GM21576 (cell line): ENCODE data around the gene PHLDA3.

Source experiments
- ATAC-seq: cut with Tn5 transposase; IDR thresholded peaks from one replicate; pipeline ENCODE4 v1.9.1; 2021; ENCODE audit warnings: mild to moderate bottlenecking, moderate library complexity; ENCODE audit not compliant: unreplicated experiment

PHLDA3 gene

GRCh38 chr1:201468844-201469644 is at the start of gene PHLDA3:
PHLDA3 (minus strand) TSS chr1:201469188; CDS start chr1:201468786, 402 bp downstream.
- peak; percentile 61 for ATAC-seq

GRCh38 chr1:201518071-201518470 is 49.1 kb upstream of the PHLDA3 start:
- ATAC-seq = no peak

GRCh38 chr1:201517631-201518030 is 48.6 kb upstream of the PHLDA3 start:
- no peak for ATAC-seq

- ATAC-seq = no peak
These were observed 47.6 kb upstream of the PHLDA3 start for GRCh38 chr1:201516511-201517127.

- ATAC-seq = no peak
These were observed 46.9 kb upstream of the PHLDA3 start for GRCh38 chr1:201515895-201516294.

GRCh38 chr1:201515062-201515750 is 46.2 kb upstream of the PHLDA3 start:
- no peak for ATAC-seq

DNA sequence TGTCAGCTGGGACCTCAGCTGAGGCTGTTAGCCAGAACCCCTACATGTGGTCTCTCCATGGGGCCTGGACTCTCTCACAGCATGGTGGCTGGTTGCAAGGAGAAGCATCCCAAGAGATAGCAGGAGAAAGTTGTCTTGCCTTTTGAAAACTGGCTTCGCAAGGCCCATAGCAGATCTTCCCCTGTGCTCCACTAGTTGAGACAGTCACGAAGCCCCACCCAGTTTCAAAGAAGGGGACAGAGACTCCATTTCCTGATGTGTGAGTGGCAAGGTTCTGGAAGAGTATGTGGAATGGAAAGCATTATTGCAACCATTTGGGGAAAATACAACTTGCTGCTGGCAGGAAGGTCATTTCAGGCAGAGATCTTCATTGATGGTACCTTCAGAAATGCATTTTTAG is 45.5 kb upstream of the PHLDA3 start:
- no peak for ATAC-seq

DNA sequence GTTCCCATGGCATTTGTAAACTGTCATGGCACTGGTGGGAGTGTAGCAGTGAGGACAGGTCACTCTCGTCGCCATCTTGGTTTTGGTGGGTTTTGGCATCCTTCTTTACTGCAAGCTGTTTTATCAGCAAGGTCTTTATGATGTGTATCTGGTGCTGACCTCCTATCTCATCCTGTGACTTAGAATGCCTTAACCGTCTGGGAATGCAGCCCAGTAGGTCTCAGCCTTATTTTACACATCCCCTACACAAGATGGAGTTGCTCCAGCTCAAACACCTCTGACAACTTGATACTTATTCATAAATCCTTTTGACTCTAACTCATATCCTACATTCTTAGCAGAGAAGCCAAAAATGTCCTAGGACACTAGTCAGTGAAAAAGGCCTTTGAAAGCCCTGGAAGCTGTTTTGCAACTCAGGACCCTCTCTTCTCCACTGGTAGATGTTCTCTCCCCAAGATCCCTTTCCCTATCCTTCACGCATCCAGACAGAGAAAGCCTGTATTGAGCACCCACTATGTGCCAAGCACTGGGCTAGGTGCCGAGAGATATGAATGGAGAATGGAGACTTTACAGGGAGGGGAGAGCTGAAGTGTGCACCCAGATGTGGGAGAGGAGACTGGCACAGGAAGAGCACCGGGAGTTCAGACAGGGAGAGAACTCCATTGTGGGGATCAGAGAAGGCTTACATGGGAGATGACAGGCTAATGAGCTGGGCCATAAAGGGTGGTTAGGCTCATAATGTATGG is 44.7 kb upstream of the PHLDA3 start:
- ATAC-seq = no peak

GRCh38 chr1:201511941-201512539 is 43.1 kb upstream of the PHLDA3 start:
- peak; percentile 45 for ATAC-seq

DNA sequence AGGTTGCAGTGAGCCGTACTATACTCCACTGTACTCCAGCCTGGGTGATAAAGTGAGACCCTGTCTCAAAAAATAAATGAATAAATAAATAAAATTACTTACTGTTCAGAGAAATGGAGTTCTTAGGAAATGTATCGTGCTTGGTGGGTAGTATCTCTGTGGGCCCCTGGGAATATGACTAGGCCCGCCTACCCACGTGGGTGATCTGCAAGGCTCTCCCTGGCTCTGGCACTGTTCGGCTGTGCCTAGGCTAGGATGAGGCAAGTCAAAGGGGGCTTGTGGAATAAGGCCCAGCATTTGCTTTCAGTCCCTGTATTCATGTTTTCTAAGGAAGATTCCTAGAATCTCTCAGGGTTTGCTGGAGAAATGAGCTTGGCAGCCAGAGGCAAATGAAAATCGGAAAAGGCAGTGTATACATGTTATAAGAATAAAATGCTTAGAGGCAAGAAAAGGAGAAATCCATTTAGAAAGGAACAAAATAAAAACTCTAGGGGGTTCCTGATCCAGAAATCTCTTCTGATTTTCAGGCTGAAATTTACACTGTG is 42.5 kb upstream of the PHLDA3 start:
- no peak for ATAC-seq

DNA sequence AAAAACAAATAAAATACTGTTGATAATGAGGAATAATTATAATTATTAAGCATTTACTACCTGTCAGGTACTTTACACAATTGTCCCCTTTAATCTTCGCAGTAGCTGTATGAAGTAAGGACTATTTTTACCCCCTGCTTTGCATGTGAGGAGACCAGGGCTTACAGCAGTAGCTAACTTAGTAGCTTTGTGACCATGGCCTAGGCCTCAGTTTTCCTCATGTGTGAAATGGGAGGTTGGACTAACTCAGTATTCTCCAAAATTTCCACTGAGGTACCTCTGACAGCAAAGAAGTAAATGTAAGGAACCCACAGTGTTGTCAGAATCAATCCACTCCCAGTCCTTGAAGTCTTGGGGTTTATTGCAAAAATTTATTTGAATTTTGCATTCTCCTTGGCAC is 41.7 kb upstream of the PHLDA3 start:
- ATAC-seq = no peak

DNA sequence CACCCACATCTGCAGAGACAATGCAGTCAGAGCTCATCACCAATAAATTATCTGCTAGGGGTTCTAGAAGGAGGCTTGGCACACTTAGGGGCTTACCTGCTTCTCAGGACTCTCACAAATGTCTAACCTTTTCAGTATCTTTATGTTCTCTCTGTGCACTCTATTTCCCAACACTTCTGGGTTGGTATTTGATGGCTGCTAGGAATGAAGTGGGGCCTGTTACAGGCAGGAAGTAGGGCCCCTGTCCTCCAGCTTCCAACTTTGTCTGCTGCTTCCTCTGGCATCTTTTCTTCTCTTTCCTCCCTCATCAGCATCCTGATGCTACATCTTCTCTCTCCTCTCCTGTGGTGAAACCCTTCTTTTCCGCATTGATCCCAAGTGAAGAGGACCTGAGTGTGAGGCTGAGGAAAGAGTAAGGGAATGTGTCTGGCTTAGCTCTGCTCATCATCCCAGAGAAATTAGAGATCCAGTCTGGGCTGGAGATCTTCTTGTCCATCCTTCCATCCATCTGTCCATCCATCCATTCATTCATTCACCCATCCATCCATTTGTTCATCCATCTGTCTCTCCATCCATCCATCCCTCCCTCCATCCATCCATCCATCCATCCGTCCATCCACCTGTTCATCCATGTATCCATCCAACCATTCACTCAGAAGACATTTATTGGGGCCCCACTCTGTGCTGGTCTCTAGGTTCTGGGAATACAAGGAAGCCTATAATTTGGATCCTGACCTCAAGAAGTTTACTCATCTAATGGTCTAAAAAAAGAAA is 40.8 kb upstream of the PHLDA3 start:
- ATAC-seq = no peak

DNA sequence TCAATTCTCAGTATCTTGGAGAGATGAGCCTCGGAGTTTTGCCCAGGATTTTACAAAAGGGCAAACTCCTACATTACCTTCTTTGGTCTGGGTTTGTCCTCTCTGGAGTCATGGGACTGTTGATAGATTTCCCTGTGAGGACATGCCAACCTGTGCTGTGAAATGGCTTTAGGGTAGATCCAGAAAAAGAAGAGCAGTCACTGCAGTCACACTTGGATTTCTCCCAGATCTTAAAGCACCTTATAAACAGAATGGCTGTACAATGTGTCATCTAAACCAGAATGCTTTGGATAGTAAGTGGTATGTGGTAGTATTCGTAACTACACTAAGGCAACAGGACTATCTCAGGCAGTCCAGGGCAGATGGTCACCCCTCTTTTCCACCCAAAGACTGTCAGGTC is 39.8 kb upstream of the PHLDA3 start:
- no peak for ATAC-seq

DNA sequence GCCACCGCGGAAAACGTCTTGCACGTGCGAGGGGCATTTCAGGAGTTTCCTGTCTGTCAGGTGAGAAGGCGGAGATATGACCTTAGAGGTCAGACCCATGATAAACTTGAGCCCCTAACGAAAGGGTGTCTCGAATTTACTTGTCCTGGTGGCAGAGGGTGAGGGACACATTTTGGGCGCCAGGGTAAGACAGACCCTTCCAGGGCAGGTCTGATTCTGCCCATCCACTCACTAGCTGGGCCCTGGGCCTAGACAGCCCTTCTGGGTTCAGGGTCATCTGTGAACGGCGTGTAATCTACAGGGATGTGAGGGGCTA is 38.3 kb upstream of the PHLDA3 start:
- ATAC-seq = peak; percentile 5

GRCh38 chr1:201506557-201507359 is 37.8 kb upstream of the PHLDA3 start, which contains the start of gene CSRP1:
CSRP1 (minus strand) TSS chr1:201507123; CDS start chr1:201496303, 10,820 bp downstream.
- peak; percentile 78 for ATAC-seq

- no peak for ATAC-seq
These were observed 37.1 kb upstream of the PHLDA3 start for GRCh38 chr1:201506092-201506491.

DNA sequence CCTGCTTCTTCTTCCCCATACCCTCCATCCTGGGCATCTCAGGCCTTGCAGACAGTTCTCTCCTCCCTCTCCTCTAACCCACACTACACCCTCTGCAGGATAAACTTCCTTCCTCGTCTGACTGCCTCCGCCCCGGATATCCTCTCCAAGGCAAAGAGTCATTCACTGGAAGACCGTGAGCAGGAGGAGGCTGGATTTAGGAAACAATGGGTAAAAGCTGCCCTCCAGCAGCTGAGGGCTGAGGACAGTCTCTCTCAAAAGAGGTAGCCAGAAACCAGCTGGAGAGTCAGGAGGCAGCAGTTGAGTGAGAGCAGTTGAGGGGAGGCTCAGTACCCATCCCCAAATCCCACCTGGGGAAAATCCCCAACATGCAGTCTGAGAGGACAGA is 36.5 kb upstream of the PHLDA3 start:
- ATAC-seq = no peak

DNA sequence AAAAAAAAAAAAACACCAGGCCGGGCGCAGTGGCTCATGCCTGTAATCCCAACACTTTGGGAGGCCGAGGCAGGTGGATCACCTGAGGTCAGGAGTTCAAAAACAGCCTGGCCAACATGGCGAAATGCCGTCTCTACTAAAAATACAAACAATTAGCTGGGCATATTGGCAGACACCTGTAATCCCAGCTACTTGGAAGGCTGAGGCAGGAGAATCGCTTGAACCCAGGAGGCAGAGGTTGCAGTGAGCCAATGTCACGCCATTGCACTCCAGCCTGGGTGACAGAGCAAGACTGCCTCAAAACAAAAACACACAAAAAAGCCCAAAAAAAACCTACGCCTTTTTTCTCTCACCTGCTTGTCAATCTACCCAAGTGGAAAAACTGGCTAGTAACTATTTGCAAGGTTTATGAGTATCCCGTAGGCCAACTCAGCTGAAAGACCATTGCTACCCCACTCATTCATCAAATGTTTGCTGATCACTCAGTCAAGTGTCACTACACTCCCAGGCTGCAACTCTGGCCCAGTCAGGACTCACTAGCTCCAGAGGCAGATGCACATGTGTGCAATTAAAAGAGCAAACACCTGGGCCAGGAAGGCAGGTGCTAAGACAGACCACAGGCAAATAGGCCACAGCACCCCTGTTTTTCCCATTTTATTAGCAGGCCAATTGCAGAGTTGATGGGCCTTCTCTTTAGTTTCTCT is 36.0 kb upstream of the PHLDA3 start:
- ATAC-seq = no peak
